ENCODE measurements around the gene EPHB2.

Gene EPHB2

GRCh38 chr1:22913421-22914141 lies 202.9 kb downstream of the EPHB2 start:
- ChIA-PET CTCF (no interaction called here), POLR2A (no interaction called here)
- Histone ChIP-seq H3K36me3 (ENCODE audit: control insufficient read depth in 2 of 2, insufficient read depth in 1 of 2, low read length in 2 of 2) (peaks cover 0 to 15% of the 10 kb centered on the region in 2 experiments; a peak in 2 of 3 replicates), H3K4me1 (ENCODE audit: control insufficient read depth, insufficient read depth, low read length) (no peaks in the 10 kb centered on the region), H3K27ac (ENCODE audit: extremely low read depth, low read depth, low read length) (no peak overlapping the region), H3K4me3 (ENCODE audit: low read depth, low read length) (no peak overlapping the region), H3K9me3 (ENCODE audit: control insufficient read depth, insufficient read depth, low read depth, low read length) (no peaks in the 10 kb centered on the region)
- no peak for TF ChIP-seq PATZ1 (tag by site-specific recombination; IDR thresholded peaks at IDR 0.05)
- TF ChIP-seq ZNF19 (tag by site-specific recombination; IDR thresholded peaks at IDR 0.05; ENCODE audit: low read depth) = no peak
- no peak for TF ChIP-seq PRDM2 (tag by site-specific recombination; IDR thresholded peaks at IDR 0.05; ENCODE audit: borderline replicate concordance)
- TF ChIP-seq ZNF707 (tag by site-specific recombination; IDR thresholded peaks at IDR 0.05) = no peak

- Histone ChIP-seq H3K4me1 (ENCODE audit: control insufficient read depth, insufficient read depth, low read length) (no peaks in the 10 kb centered on the region), H3K9me3 (ENCODE audit: control insufficient read depth, insufficient read depth, low read depth, low read length) (no peaks in the 10 kb centered on the region), H3K27ac (ENCODE audit: extremely low read depth, low read depth, low read length) (no peak overlapping the region), H3K36me3 (ENCODE audit: control insufficient read depth in 2 of 2, insufficient read depth in 1 of 2, low read length in 2 of 2) (peaks cover 0 to 15% of the 10 kb centered on the region in 2 experiments; a peak in 2 of 3 replicates), H3K4me3 (ENCODE audit: low read depth, low read length) (no peak overlapping the region)
- TF ChIP-seq ZNF16 (tag by site-specific recombination; IDR thresholded peaks at IDR 0.05; ENCODE audit: low read depth) (no peak), OVOL3 (tag by site-specific recombination; IDR thresholded peaks at IDR 0.05) (no peak), ZNF529 (tag by site-specific recombination; IDR thresholded peaks at IDR 0.05; ENCODE audit: insufficient replicate concordance) (no peak), ZNF184 (tag by site-specific recombination; IDR thresholded peaks at IDR 0.05) (no peak), ZNF37A (tag by site-specific recombination; IDR thresholded peaks at IDR 0.05) (no peak), ZNF560 (tag by site-specific recombination; IDR thresholded peaks at IDR 0.05; ENCODE audit: borderline replicate concordance) (no peak), GFI1B (tag by site-specific recombination; IDR thresholded peaks at IDR 0.05) (no peak), BCL6B (tag by site-specific recombination; IDR thresholded peaks at IDR 0.05) (no peak), ZNF23 (tag by site-specific recombination; IDR thresholded peaks at IDR 0.05; ENCODE audit: borderline replicate concordance) (no peak), ZNF501 (tag by site-specific recombination; IDR thresholded peaks at IDR 0.05) (no peak)
- POLR2A ChIA-PET = no interaction called here
- CTCF ChIA-PET = no interaction called here
These were observed 203.5 kb downstream of the EPHB2 start for GRCh38 chr1:22914156-22914555.

All from HEK293 (cell line).